ENCODE data around the gene ICA1. TPM values are rescaled to one million over a fixed set of nuclear protein-coding genes. Genes with fewer than 3 reads are reported as not detected.
"Not testable (repeated sequence)": the region's sequence is repeated elsewhere in the genome, so short reads cannot be mapped to it uniquely, and the experiment has no call there.

Gene ICA1
- total RNA-seq, 1 donor from 2014 or later = 10.5 TPM

GRCh38 chr7:8254215-8254614 lies 7.8 kb downstream of the ICA1 start:
- H3K4me3 ChIP-seq (ENCODE audit: low read depth, low read length) = no peak overlapping the region
- H3K27me3 ChIP-seq (ENCODE audit: control insufficient read depth, insufficient read depth, low read length) = no peaks in the 10 kb centered on the region
- H3K36me3 ChIP-seq (ENCODE audit: control insufficient read depth, insufficient read depth, low read length) = no peaks in the 10 kb centered on the region
- DNase-seq (ENCODE audit: low read depth) (no peak), FAIRE-seq (no peak)
- TF ChIP-seq CTCF (IDR thresholded peaks at IDR 0.05; ENCODE audit: insufficient read depth, low read length, severe bottlenecking) = no peak

- TF ChIP-seq CTCF (IDR thresholded peaks at IDR 0.05; ENCODE audit: insufficient read depth, low read length, severe bottlenecking) = no peak
- no peak for FAIRE-seq
- DNase-seq (ENCODE audit: low read depth) = peak; percentile 44
- Histone ChIP-seq H3K27me3 (ENCODE audit: control insufficient read depth, insufficient read depth, low read length) (no peaks in the 10 kb centered on the region), H3K4me3 (ENCODE audit: low read depth, low read length) (no peak overlapping the region), H3K36me3 (ENCODE audit: control insufficient read depth, insufficient read depth, low read length) (no peaks in the 10 kb centered on the region)
These were observed 10.8 kb downstream of the ICA1 start for GRCh38 chr7:8251195-8251594.

GRCh38 chr7:8250547-8250946 lies 11.4 kb downstream of the ICA1 start:
- no peak for TF ChIP-seq CTCF (IDR thresholded peaks at IDR 0.05; ENCODE audit: insufficient read depth, low read length, severe bottlenecking)
- FAIRE-seq (no peak), DNase-seq (ENCODE audit: low read depth) (no peak)
- no peaks in the 10 kb centered on the region for H3K27me3 ChIP-seq (ENCODE audit: control insufficient read depth, insufficient read depth, low read length)
- no peaks in the 10 kb centered on the region for H3K36me3 ChIP-seq (ENCODE audit: control insufficient read depth, insufficient read depth, low read length)
- H3K4me3 ChIP-seq (ENCODE audit: low read depth, low read length) = no peak overlapping the region

- Histone ChIP-seq H3K36me3 (ENCODE audit: control insufficient read depth, insufficient read depth, low read length) (no peaks in the 10 kb centered on the region), H3K27me3 (ENCODE audit: control insufficient read depth, insufficient read depth, low read length) (no peaks in the 10 kb centered on the region), H3K4me3 (ENCODE audit: low read depth, low read length) (no peak overlapping the region)
- FAIRE-seq (no peak), DNase-seq (ENCODE audit: low read depth) (no peak)
- TF ChIP-seq CTCF (IDR thresholded peaks at IDR 0.05; ENCODE audit: insufficient read depth, low read length, severe bottlenecking) = no peak
These were observed 12.8 kb downstream of the ICA1 start for GRCh38 chr7:8249121-8249520.

- Histone ChIP-seq H3K36me3 (ENCODE audit: control insufficient read depth, insufficient read depth, low read length) (no peaks in the 10 kb centered on the region), H3K4me3 (ENCODE audit: low read depth, low read length) (no peak overlapping the region), H3K27me3 (ENCODE audit: control insufficient read depth, insufficient read depth, low read length) (no peaks in the 10 kb centered on the region)
- DNase-seq (ENCODE audit: low read depth) (no peak), FAIRE-seq (no peak)
- no peak for TF ChIP-seq CTCF (IDR thresholded peaks at IDR 0.05; ENCODE audit: insufficient read depth, low read length, severe bottlenecking)
These were observed 15.9 kb downstream of the ICA1 start for GRCh38 chr7:8246020-8246419.

- not testable (repeated sequence) for FAIRE-seq; H3K4me3 ChIP-seq (ENCODE audit: low read depth, low read length); H3K27me3 ChIP-seq (ENCODE audit: control insufficient read depth, insufficient read depth, low read length); H3K36me3 ChIP-seq (ENCODE audit: control insufficient read depth, insufficient read depth, low read length); DNase-seq (ENCODE audit: low read depth)
These were observed 16.9 kb downstream of the ICA1 start for GRCh38 chr7:8245032-8245431.

GRCh38 chr7:8243059-8243458 lies 18.9 kb downstream of the ICA1 start:
- DNase-seq (ENCODE audit: low read depth); H3K36me3 ChIP-seq (ENCODE audit: control insufficient read depth, insufficient read depth, low read length); FAIRE-seq; H3K4me3 ChIP-seq (ENCODE audit: low read depth, low read length); H3K27me3 ChIP-seq (ENCODE audit: control insufficient read depth, insufficient read depth, low read length): not testable (repeated sequence)

- FAIRE-seq; DNase-seq (ENCODE audit: low read depth); H3K4me3 ChIP-seq (ENCODE audit: low read depth, low read length); H3K27me3 ChIP-seq (ENCODE audit: control insufficient read depth, insufficient read depth, low read length); H3K36me3 ChIP-seq (ENCODE audit: control insufficient read depth, insufficient read depth, low read length): not testable (repeated sequence)
These were observed 22.1 kb downstream of the ICA1 start for GRCh38 chr7:8239702-8240362.
